ENCODE results near the gene CTNND1.
A peak's percentile ranks its signal among the peaks of the same experiment; 100 is the strongest.
"Not testable (repeated sequence)": the region's sequence is repeated elsewhere in the genome, so short reads cannot be mapped to it uniquely, and the experiment has no call there.

The CTNND1 gene

DNA sequence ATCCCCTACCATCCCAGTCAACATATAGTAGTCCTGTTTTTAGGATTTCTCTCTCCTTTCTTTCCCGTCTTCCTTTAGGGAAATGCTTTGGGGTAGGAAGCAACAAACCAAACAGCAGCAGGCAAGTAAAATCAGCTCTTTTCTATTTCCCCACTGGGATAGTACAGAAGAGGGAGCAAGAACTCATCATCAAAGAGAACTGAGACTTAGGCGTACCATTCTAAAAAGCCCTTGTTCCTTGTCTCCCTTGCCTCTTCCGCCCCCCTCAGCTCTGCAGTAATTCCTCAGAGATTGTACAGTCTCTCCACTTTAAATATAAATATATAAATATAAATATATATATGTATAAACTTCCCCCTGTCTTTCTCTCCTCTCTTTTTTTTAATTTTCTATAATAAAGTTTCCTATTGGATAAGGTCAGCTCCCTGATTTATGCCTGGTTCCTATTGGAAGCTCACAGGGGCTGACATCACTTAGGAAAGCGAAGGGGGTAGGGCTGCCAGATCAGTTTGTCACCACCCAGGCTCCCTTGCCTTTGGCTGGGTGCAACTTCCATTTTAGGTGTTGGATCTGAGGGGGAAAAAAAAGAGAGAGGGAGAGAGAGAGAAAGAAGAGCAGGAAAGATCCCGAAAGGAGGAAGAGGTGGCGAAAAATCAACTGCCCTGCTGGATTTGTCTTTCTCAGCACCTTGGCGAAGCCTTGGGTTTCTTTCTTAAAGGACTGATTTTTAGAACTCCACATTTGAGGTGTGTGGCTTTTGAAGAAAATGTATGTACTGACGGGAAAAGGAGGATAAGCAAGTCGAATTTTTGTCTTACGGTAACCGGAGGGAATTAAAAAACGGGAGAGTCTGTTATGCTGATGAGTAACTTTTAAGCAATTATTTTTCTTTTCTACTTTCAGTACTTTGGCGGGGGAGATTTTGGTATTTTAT, at the start of gene CTNND1:
CTNND1 (plus strand) TSS at position 502 of the 934 bp plus-strand sequence. CDS start 29,677 bp downstream, outside the sequence.
- DNase-seq (ENCODE audit: low read depth in 2 of 3, low spot score in 2 of 3) = no peak

- DNase-seq (ENCODE audit: low read depth in 2 of 3, low spot score in 2 of 3) = peak; percentile 65 to 70 (median 70)
These were observed 49.1 kb upstream of the CTNND1 start, which contains the start of gene TMX2 for GRCh38 chr11:57712256-57713150. TSS of gene TMX2 (plus strand) at chr11:57712593. CDS start at chr11:57712619, 26 bp downstream.

DNA sequence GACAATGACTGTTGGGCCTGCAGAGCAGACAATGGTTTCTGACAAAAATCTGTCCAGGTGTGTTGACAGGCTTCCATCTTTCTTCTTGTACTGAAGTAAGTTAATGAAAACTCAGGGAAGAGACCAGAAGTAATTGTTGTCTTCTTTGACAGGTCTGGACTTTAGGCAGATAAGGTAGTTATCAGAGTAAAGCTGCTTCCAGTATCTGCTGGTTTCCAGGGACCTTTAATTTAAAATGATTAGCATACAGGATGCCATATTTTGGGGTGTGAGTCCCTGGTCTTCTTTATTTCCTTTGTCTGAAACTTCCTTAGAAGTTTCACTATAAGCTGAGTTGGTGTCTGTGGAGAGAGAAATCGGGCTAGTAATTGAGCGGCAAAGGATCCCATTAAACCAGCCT, 47.8 kb upstream of the CTNND1 start:
- DNase-seq (ENCODE audit: low read depth in 2 of 3, low spot score in 2 of 3) = no peak

DNA sequence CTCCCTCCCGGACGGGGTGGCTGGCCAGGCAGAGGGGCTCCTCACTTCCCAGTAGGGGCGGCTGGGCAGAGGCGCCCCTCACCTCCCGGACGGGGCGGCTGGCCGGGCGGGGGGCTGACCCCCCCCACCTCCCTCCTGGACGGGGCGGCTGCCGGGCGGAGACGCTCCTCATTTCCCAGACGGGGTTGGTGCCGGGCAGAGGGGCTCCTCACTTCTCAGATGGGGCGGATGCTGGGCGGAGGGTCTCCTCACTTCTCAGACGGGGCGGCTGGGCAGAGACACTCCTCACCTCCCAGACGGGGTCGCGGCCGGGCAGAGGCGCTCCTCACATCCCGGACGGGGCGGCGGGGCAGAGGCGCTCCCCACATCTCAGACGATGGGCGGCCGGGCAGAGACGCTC, 44.9 kb upstream of the CTNND1 start:
- DNase-seq (ENCODE audit: low read depth in 2 of 3, low spot score in 2 of 3) = not testable (repeated sequence)

GRCh38 chr11:57727185-57727584, 34.4 kb upstream of the CTNND1 start:
- no peak for DNase-seq (ENCODE audit: low read depth in 2 of 3, low spot score in 2 of 3)

GRCh38 chr11:57728829-57729228, 32.8 kb upstream of the CTNND1 start:
- no peak for DNase-seq (ENCODE audit: low read depth in 2 of 3, low spot score in 2 of 3)

GRCh38 chr11:57729479-57729878, 32.1 kb upstream of the CTNND1 start:
- DNase-seq (ENCODE audit: low read depth in 2 of 3, low spot score in 2 of 3) = no peak

GRCh38 chr11:57732661-57733060, 28.9 kb upstream of the CTNND1 start:
- DNase-seq (ENCODE audit: low read depth in 2 of 3, low spot score in 2 of 3) = no peak

GRCh38 chr11:57735619-57736298, 25.8 kb upstream of the CTNND1 start:
- no peak for DNase-seq (ENCODE audit: low read depth in 2 of 3, low spot score in 2 of 3)

GRCh38 chr11:57741132-57742086, 20.2 kb upstream of the CTNND1 start, which contains the start of gene SELENOH:
TSS of gene SELENOH (plus strand) at chr11:57741491. CDS start at chr11:57741596, 105 bp downstream.
- peak; percentile 80 to 93 (median 85) for DNase-seq (ENCODE audit: low read depth in 2 of 3, low spot score in 2 of 3)

- peak in 1 of 3 experiments; percentile 4 for DNase-seq (ENCODE audit: low read depth in 2 of 3, low spot score in 2 of 3)
These were observed 19.5 kb upstream of the CTNND1 start for GRCh38 chr11:57742087-57742452.

DNA sequence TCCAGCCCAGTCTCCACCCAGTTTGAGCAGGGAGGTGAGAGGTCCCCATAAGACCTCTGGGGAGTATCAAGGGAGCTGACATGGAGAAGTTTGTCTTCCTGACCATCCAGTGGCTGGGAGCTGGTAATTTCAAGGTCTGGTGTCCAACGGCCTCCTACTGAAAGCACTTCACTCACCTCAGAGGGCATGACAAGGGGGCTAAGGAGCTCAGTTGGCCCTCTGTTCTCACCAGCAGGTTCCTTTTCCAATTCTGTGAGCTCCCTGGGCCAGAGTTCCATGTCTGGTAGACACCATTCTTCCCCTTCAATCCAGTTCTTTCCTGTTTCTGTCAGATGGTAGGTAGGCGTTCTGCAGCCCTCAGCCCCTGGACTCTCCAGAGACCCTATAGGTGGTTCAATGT, 17.2 kb upstream of the CTNND1 start:
- DNase-seq (ENCODE audit: low read depth in 2 of 3, low spot score in 2 of 3) = no peak

- DNase-seq (ENCODE audit: low read depth in 2 of 3, low spot score in 2 of 3) = no peak
These were observed 16.4 kb upstream of the CTNND1 start for GRCh38 chr11:57745206-57745605.

- DNase-seq (ENCODE audit: low read depth in 2 of 3, low spot score in 2 of 3) = no peak
These were observed 14.7 kb upstream of the CTNND1 start for GRCh38 chr11:57746920-57747319.

DNA sequence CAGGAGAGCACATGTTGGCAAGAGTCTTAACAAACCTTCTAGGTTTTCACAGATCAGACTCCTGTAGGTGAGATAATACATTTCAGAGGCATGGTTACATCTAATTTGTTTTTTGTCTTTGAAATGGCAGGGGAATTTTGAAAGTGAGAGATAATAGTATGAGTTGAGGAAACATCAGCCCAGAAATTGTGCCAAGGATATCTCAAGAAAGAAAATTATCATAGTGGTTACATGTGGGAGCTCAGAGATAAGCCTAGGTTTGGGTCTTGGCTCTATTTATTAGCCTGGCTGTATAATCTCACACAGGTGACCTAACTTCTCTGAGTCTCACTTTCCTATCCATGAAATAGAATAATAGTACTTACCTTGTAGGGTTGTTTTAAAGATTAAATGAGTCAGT, 10.4 kb upstream of the CTNND1 start:
- no peak for DNase-seq (ENCODE audit: low read depth in 2 of 3, low spot score in 2 of 3)

DNA sequence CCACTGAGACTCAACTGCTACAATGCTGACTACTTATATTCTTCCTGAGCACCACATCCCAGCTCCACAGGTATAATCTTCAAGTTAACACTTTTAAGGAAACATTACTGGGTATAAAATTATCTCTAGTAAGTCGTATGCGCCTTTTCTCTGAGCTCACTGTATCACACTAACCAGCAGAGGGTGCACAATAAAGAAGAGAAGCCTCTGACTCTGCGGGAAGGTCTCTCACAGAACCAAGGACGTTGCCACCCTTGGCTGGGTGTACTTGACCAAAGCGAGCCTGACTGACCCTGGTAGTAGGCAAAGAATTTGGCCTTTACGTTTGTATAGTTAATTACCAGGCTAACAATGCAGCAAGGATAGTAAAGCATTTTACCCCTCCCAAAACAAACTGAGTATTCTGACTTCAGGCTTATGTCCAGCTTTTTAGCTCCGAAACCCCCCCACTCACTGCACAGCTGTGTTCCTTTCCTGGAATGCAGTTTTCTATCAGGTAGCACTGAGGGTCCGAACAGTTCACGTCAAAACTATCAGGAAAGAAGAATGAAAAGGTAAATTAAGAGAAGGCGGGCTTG, 9.8 kb upstream of the CTNND1 start, which contains the start of gene BTBD18:
BTBD18 (minus strand) TSS at position 144 of the 578 bp plus-strand sequence. CDS start 631 bp downstream, outside the sequence.
- DNase-seq (ENCODE audit: low read depth in 2 of 3, low spot score in 2 of 3) = no peak

DNA sequence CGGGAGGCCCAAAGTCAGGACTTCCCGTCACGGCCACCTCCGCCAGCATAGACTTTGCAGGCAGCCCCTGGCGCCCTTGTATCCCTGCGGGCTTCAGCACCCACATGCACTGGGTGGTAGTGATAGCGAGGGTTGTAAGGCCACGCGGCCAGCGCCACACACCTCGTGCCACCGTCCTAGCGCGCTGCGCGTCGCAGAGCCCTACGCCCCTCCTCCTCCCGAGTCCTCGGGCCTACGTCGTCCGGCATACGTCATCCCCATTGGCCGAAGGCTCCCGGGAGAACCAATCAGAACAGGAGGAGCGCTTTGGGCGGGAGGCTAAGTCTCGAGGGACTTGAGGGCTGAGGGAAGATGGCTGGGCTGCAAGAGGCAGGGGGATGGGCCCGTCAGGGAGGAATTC, 8.6 kb upstream of the CTNND1 start:
- no peak for DNase-seq (ENCODE audit: low read depth in 2 of 3, low spot score in 2 of 3)

DNA sequence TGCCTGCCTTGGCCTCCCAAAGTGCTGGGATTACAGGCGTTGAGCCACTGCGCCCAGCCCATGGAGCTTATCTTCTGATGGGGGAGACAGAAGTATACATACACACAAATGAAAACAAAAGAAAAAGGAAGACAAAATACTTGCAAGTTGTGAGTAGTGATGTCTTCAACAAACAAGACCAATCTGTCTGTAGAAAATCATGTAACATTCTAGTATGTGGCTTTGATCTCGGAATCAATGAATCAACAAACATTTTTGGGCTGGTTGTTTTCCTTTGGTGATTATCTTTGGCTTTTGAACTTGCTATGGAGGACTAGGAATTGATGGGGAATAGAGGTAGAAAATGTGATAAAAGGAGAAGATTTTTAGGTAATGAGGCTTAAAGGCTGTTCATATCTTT, 3.4 kb upstream of the CTNND1 start:
- DNase-seq (ENCODE audit: low read depth in 2 of 3, low spot score in 2 of 3) = no peak

GRCh38 chr11:57762235-57762861, 746 bp downstream of the CTNND1 start:
- no peak for DNase-seq (ENCODE audit: low read depth in 2 of 3, low spot score in 2 of 3)

All from activated CD8-positive, alpha-beta memory T cell treated with anti-CD3 and anti-CD28 coated beads for 48 hours (primary cell).